Left forelimb (tissue), 1 donor: ENCODE measurements around the gene RBM15B.

Source experiments
- DNase-seq: peaks from one replicate; pipeline ENCODE4 v3.0.0-alpha.2; 2018; ENCODE audit warnings: low spot score

The RBM15B gene

DNA sequence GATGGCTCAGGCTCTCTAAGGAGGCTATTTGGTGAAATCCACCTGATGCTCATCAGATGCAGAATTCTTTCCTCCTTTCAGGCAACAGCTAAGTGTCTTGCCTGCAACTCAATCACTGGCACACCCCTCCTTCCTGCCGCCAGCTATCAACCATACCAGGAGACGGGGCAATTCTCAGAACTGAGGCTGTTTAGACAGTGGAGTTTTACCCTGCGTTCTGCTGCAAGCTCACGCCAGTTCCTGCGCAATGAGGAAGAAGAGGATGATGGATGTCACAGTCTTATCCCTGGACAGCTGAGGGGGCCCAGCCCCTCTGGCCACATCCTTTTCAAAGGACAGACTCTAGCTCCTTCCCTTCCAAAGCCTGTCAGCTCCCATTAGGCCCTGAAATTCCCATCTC lies 13.0 kb upstream of the RBM15B start:
- DNase-seq = no peak

DNA sequence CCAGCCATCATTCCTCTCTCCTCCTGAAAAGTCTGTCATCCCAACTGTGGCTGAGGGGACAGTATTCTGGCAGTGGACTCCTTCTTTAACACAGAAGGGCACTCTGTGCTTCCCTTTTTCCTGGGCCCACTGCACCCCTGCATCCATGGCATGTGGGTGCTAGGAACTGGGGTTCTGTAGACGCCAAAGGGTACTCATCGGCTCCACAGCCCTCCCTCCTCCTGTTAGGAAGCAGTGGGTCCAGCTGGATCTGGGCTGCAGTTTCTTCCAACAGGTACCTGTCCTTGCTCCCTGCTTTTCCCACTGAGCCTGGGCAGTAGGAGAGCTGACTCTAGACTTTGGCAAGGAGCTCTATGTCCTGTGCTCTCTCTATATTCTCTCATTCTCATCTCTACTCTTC lies 12.4 kb upstream of the RBM15B start:
- no peak for DNase-seq

DNA sequence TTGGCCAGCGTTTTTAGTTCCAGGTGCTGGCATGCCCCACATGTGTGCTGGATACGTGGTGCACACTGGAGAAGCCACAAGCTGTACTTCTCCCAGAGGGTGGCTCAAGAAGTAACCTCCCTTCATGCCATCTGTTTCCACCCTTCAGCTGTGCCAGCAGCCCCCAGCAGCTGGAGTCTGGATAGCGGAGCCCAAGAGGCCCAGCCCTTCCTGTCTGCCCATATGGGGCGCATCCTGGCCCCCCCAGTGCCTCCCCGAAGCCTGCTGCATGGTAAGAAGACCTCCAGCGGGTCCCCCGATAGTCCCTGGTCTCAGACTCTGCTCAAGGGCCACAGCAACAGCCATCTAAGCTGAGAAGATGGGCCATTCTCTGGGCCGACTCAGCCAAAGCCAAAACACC lies 11.8 kb upstream of the RBM15B start:
- DNase-seq = no peak

DNA sequence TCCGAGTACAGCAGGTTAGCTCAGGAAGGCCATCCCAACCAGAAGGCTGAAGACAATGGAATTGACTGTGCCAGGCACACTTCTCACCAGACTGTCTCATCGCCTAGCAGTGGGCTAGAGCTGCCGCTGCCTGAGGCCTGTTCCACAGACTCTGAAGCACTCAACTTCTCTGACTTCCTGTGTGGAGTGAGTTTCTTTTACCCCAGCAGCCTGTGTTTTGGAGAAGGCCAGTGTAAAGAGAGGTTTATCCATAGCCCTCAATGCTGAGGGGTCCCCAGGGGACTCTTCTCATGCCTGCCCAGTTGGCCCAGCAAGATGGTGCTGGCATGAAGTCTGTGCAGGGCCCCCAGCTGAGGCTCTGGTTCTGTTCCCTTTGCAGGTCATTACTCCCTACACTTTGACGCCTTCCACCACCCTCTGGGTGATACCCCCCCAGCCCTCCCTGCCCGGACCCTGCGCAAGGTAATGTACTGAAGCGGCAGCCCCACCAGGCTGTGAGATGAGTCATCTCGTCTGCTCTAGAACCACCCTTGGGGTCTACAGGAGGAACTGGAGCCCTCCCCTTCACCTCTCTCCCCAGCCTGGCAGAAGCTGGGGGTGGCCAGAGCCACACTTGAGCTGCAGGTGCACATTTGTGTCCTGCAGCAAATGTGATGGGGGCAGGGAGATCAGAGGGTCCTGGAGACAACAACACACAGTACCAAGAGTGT lies 11.2 kb upstream of the RBM15B start:
- no peak for DNase-seq

DNA sequence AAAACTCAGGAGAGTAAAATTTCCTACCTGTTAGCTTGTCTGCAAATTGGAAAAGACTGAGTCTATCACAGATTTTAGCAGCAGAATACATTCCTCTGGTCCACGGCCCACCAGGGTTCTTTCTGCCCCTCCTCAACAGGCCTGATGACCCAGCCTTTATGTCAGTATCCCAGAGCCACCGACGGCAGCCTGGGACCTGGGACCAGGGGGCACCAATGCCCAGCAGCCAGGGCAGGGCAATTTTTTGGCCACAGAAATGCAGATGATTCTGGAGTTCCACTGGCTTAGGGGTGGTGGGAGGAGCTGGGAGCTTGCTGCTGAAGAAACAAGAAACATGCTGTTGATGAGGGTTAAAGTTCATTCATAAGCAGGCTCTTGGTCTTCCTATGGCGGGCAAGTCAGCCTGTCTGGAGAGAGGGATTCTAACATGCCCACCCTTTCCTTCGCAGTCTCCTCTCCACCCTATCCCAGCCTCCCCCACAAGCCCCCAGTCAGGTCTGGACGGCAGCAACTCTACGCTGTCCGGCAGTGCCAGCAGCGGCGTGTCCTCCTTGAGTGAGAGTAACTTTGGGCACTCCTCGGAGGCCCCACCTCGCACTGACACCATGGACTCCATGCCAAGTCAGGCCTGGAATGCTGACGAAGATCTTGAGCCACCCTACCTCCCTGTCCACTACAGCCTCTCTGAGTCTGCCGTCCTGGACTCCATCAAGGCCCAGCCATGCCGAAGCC lies 10.3 kb upstream of the RBM15B start:
- DNase-seq = no peak

DNA sequence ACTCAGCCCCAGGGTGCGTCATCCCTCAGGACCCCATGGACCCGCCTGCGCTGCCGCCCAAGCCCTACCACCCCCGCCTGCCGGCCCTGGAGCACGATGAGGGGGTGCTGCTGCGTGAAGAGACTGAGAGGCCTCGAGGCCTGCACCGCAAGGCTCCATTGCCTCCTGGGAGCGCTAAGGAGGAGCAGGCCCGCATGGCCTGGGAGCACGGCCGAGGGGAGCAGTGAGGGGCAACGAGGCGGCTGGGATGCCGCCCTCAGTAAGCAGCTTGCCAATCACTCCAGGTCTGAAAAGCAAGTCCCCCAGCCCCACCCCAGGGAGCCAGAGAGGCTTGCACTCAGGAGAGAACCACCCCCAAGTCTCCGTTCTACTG lies 9.8 kb upstream of the RBM15B start:
- DNase-seq = no peak

DNA sequence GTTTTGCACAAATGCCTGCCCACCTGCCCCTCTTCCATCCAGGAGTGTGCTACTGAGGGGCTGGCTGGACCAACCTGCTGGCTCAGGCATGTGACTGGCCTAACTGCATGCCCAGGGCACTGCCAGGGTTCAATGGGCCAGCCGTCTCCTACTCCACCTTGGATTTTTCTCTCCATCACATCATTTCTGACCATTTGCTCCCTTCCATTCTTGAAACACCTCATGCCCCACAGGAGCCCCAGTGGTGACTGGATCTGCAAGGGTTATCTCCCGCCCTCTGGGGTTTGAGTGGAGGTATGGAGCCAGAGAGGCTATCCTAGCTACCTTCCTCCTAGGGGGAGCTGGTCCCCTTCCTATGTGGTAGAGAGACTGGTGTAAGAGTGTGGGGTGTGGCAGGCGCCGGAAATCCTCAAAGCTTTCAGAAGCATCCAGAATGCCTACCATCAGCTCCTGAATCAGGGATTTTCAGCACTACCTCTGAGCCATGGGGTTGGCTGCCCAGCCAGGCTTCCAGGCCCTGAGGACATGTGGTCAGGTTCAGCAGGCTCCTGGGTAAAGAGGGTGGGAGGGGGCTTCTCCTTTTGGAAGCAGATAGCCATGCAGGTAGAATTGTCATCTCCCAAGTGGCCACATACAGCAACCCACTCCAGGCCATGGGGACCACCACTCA lies 8.9 kb upstream of the RBM15B start:
- no peak for DNase-seq

DNA sequence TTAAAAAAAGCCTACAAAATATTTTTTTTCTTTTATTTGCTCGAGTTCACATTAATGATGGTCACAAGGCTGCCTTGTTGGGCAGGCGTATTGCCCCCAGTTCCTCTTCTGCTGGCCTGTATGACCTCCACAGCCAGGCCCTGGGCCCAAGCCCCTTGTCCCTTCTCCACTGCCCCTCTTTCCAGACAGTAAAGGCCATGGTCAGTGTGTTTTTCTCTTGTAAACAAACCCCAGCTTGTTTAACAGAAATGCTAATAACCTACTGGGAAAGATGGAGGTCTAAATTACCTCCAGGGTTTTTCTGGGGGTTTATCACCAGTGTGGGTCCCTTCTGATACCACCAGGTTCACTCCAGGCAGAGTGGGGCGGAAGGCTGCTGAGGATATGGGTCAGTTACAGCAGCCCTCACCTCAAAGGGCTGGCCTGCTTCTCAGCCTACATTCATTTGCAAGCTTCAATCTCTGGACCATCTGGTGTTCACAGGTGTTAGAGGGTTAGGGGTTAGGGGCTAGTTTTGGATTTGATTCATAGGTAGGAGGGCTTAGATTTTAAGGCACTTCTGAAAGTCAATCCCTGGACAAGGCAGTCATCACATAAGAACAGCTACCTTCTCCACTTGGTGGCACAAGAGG lies 8.0 kb upstream of the RBM15B start:
- no peak for DNase-seq

DNA sequence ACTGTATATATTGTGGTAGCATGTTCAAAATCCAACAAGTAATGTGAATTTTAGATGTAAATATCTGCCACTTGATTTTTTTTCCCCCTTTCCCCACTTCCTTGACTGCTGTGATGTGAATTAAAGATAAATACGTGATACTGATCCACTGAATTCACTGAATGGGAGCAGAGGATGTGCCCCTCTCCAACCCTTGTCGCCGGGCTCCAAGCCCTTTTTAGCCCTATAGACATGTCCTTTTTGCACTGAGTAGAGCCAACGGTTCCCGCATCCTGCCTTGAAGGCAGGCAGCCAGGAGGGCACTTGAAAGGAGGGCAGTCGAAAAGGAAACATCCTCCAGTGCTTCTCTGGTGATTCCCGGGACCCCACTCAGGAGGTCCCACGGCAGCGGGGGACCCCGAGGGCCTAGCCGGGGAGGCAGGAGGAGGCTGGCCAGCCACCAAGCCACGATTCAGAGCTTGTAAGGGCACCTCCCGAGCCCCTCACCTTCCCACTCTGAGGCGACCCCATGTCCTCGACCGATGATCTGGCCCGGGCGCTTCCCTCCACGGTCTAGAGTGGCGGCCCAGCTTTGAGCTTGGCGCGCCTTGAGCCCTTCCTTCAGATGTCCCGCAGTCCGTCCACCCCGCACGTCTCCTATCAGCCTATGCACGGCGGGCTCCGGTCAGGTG lies 6.9 kb upstream of the RBM15B start:
- DNase-seq = peak; percentile 76

DNA sequence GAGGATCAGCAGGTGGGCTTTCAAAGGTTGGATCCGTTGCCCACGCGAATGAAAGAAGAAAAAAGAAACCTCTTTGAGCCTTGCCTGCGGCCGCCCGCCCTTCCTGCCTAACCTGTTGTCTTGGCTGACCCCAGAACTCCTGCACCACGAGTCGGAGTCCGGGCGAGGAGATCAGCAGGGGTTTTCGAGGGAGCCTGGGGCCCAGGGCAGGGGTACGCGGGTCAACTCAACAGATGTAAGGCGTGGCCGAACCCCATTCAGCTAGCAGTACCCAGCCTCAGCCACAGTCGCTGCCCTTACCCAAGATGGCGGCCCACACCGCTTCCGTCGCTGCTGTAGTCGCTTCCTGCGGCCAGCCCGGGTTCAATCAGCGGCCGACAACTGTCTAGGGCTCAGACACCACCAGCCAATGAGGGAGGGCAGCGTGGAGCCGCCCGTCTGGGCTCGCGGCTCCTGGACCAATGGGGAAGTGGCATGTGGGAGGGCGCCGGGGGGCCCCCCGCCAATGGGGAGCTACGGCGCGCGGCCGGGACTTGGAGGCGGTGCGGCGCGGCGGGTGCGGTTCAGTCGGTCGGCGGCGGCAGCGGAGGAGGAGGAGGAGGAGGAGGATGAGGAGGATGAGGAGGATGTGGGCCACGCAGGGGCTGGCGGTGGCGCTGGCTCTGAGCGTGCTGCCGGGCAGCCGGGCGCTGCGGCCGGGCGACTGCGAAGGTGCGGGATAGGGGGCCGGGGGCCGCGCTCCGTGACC lies 6.2 kb upstream of the RBM15B start, which contains the start of gene MANF:
Gene MANF, plus strand, starts transcription at position 566 of the 748 bp plus-strand sequence. Its CDS starts 52 bp downstream, at position 618.
- DNase-seq = peak; percentile 98

DNA sequence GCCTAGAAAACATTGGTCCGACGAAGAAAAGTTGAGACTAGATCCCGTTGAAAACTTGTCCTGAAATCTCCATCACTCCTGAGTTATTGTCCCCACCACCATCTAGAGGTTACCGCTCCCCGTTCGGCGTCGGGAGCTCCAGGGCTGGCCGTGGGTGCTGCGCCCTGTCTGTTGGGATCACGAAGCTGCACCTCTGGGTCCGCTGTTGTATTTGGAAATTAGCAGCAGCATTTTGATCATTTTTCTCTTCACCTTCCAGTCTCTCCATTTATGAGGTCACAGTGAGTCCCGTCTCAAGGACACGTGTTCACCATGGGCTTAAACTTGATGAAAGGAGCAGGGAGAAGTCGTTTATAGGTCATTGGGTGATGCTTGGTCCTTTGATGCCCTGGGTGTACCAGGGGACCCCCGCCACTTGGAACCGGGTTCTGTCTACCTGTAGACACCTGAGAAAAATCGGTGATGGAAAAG lies 5.4 kb upstream of the RBM15B start:
- DNase-seq = no peak

DNA sequence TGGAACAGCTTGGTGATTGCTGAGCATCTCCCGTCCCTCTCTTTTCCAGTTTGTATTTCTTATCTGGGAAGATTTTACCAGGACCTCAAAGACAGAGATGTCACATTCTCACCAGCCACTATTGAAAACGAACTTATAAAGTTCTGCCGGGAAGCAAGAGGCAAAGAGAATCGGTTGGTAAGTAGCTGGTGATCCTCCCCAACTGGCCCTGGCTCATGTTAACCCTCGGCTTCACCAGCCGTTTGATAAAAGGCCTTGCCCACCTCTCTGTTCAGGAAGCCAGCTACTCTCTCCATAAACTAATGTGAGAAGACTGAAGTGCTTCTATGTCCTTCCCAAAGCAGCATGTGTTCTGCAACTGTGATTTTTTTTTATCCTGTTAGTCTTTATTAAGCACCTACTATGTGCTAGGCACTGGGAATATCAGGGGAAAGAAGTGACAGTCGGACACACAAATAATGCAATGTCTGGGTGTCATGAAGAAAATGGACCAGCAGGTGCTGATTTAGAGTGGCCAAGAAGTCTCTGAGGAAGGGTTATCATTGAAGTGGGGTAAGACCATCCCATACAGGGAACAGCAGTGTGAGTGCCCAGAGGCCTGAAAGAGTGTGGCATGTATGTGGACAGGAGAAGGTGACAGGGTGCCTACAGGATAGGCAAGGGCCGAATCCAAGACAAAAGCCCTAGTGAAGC lies 4.8 kb upstream of the RBM15B start:
- no peak for DNase-seq

DNA sequence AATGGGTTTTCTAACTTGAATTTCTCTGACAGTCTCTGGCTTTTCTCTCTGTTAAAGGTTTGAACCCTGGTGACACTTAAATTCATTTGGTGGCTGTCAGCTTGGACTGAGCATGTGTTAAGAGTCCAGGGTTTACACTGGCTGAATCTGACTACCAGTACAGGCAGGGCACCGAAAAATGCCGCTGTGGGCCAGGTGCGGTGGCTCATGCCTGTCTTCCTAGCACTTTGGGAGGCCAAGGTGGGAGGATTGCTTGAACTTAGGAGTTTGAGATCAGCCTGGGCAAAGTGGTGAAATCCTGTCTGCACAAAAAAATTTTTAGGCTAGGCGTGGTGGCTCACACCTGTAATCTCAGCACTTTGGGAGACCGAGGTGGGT lies 4.2 kb upstream of the RBM15B start:
- no peak for DNase-seq

DNA sequence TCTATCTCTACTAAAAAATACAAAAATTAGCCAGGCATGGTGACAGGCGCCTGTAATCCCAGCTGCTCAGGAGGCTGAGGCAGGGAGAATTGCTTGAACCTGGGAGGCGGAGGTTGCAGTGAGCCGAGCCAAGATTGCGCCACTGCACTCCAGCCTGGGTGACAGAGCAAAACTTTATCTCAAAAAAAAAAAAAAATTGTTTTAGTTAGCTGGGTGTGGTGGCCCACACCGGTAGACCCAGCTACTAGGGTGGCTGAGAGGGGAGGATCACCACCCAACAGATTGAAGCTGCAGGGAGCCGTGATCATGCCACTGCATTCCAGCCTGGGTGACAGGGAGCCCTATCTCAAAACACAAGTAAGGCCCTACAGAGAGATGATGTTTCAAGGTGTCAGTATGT lies 3.8 kb upstream of the RBM15B start:
- DNase-seq = peak; percentile 23

DNA sequence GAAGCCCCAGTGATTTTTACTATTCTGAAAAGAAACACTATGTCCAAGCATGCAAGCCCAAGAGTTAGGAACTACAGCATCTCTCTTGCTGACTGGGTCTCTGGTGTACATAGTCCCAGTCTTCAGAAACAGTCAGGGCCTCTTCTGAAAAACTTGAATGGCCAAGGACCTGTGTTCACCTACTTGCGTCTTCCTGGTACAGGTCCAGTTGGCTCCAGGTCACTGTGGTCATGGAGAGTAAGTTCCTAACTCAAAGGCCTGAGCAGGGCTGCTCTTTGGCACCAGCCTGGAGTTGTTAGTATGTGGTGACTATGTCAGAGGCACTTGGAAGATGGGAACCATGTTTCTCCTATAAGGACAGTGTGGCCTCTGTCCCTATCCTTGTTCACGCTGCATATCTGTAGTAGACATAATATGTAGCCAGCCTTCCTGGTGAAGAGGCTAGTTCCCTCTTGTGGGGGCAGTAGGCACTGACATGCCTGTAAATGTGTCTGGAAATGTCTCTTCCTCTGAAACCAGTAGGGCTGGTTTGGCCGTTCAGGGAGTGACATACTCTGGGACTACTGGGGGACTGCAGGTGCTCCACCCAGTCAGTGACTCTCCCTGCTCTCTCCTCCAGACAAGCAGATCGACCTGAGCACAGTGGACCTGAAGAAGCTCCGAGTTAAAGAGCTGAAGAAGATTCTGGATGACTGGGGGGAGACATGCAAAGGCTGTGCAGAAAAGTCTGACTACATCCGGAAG lies 2.6 kb upstream of the RBM15B start:
- peak; percentile 56 for DNase-seq

DNA sequence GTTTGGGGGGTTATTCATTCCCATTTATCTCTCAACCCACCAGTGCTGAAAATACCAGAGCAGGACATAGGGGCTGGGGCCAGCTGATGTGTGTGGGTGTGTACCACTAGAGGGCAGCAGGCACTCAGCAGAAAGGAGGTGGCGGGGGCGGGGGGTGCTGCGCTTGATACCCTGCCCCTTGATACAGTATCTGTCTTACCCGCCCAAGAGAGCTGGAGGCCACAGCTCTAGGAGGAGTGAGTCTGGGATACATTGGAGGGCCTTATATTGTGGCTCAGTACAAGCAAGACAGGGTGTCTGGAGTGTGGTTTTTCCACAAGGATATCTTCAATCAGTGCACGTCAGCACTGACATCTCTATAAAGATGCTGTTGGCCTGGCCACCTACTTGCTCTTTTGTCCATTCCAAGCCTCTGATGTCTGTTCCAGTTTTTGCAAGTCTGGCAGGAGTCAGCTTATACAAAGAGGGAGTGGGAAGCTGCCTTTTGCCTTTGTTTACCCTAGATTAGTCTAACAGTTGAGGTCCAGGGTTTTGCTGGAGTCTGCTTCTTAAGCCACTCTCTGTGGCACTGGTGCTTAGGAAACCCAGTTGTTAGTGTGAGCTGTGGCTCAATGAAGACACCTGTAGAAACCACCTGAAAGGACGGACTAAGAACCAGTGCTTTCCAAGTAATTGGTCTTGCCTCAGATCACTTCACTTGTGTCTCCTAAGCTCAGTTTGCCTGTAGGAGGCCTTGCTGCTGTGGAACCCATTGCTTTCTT lies 1.5 kb upstream of the RBM15B start:
- peak; percentile 68 for DNase-seq

DNA sequence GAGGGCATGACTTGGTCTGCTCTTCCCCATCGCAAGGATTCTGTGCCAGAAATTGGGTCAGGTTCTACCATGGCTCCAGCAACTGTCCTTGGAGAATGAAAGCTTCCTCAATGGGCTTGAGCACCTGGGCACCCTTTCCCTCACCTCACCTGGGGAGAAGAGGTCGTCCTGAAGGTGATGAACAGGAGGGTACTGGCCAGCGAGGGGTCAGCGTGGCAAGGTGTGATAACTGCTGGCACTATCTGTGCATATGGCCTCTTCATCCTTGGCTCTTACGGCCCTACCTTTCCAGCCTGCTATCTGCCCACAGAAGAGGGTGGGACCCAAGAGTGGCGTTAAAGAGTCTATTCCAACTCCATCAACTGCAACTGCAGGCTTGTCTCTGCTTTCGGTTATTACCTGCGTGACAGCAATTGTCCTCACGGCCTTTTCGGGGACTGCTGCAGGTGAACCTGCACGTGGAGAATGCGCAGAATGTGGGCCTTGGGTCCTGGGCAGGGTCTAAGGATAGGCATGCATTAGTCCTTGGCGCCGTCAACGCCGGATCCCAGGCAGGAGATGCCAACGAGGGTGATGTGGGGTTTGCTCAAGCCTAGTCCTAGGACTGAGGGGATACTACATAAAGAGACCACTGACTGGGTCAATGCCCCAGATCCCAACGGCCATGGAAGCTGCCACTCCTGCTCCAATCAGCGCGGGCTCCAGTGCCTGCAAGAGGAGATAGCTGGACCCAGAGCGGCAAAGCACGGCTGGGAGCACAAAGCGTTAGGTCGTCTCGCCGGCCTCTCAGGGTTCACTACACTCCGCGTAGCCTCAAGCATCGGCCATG lies 625 bp upstream of the RBM15B start:
- DNase-seq = no peak
